Mammary epithelial cell (primary cell): ENCODE data around the gene MSANTD1.

ENCODE experiments used
- EZH2 ChIP-seq: IDR thresholded peaks from 2 replicates; pipeline ENCODE4 v1.6.1; 2012; ENCODE audit warnings: low read length, inconsistent platforms, borderline replicate concordance
- TF ChIP-seq, protein P1 (sequence below), 2 donors: IDR thresholded peaks in 1 of 2; conservative IDR thresholded peaks in 1 of 2; 2 replicates each; pipeline ENCODE4 v1.5.1; 2011 to 2012; ENCODE audit warnings: inconsistent platforms in 2 of 2, low read length in 2 of 2, mild to moderate bottlenecking in 2 of 2, control low read depth in 1 of 2, low read depth in 1 of 2; ENCODE audit not compliant: insufficient read depth in 1 of 2; ENCODE audit errors: extremely low read depth in 1 of 2

DNA sequence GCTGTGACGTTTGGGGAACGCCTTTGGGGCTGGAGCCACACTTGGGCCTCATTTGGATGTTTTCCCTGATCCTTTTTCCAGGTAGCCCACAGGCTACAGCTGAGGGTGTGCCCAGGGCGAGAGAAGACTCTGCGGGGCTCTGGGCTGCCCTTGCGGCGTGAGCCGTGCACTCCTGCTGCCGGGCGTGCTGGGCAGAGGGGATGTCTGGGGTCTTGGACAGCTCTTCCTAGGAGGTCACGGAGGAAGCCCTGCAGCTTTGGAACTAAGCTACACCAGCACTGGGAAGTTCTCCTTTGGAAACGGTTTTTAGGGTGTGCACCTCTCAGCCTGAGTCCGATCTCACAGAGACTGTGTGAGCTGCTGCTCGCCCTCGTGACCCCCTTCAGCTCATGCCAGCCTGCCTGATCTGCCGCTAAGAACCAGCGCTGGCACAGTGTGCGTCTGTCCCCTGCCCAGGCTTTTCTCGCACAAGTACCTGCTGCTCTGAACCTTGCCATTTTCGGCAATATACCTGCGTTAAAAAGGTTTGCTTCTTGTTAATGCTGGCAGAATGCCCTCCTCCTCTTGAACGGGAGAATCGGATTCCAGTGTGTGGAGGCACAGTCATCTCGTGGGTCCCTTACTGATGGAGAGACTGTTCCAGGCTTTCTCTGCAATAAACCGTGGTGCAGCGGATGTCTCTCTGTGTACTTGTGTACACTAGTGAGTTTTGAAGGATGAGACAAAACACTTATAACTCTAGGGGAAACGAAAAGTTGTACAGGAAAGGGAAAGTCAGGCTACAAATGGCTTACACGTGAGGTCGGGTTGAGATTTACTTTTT lies 14.3 kb downstream of the MSANTD1 start:
- TF ChIP-seq, protein P1, sequence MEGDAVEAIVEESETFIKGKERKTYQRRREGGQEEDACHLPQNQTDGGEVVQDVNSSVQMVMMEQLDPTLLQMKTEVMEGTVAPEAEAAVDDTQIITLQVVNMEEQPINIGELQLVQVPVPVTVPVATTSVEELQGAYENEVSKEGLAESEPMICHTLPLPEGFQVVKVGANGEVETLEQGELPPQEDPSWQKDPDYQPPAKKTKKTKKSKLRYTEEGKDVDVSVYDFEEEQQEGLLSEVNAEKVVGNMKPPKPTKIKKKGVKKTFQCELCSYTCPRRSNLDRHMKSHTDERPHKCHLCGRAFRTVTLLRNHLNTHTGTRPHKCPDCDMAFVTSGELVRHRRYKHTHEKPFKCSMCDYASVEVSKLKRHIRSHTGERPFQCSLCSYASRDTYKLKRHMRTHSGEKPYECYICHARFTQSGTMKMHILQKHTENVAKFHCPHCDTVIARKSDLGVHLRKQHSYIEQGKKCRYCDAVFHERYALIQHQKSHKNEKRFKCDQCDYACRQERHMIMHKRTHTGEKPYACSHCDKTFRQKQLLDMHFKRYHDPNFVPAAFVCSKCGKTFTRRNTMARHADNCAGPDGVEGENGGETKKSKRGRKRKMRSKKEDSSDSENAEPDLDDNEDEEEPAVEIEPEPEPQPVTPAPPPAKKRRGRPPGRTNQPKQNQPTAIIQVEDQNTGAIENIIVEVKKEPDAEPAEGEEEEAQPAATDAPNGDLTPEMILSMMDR (conservative IDR thresholded peaks at IDR 0.05 in 1 of 2, IDR thresholded peaks at IDR 0.05 in 1 of 2; ENCODE audit: extremely low read depth in 1 of 2, insufficient read depth in 1 of 2, low read depth in 1 of 2, low read length in 2 of 2): no peak
- TF ChIP-seq EZH2: no peak
